ENCODE results near the gene FARSB.

GRCh38 chr2:222622910-222623309 is 33.0 kb downstream of the FARSB start:
- no peak for TF ChIP-seq NFRKB (IDR thresholded peaks at IDR 0.05)
- TF ChIP-seq FOXA1 (IDR thresholded peaks at IDR 0.05): no peak
- TF ChIP-seq BHLHE40 (IDR thresholded peaks at IDR 0.05; ENCODE audit: borderline replicate concordance): no peak
- no peak for TF ChIP-seq SUZ12 (IDR thresholded peaks at IDR 0.05)
- TF ChIP-seq PKNOX1 (IDR thresholded peaks at IDR 0.05): no peak
- TF ChIP-seq FOXK2 (IDR thresholded peaks at IDR 0.05): no peak
- no peak for TF ChIP-seq HDGF (IDR thresholded peaks at IDR 0.05; ENCODE audit: borderline replicate concordance)
- no peak for TF ChIP-seq SP1 (IDR thresholded peaks at IDR 0.05)
- no peak for TF ChIP-seq TARDBP (IDR thresholded peaks at IDR 0.05)
